HG03442 (cell line): ENCODE data around the gene LCA5.
"Not testable (repeated sequence)": the region's sequence is repeated elsewhere in the genome, so short reads cannot be mapped to it uniquely, and the experiment has no call there.

Experiments
- ATAC-seq: cut with Tn5 transposase; IDR thresholded peaks from one replicate; pipeline ENCODE4 v1.9.1; 2021; ENCODE audit warnings: mild to moderate bottlenecking, moderate library complexity; ENCODE audit not compliant: unreplicated experiment

The LCA5 gene

GRCh38 chr6:79538106-79538971 lies 1.1 kb upstream of the LCA5 start:
- no peak for ATAC-seq

DNA sequence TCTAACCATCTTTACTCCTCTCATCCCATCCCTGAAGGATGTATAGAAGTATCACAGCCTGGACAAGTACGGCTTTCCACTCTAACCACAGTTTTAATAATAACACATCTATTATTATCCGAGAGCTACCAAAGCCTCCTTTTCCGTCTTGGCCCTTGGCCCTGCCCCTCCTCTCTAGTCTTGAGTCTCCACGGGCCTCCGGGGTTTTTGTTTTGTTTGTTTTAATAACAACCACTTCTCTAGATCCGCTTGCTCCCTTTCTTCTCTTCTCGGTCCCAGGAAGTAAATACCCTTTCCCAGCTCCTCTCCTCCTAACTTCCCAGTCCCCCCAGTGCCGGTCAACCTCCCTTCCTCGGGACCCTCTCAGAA lies 661 bp downstream of the LCA5 start:
- ATAC-seq: no peak

GRCh38 chr6:79529567-79529966 lies 7.7 kb downstream of the LCA5 start:
- not testable (repeated sequence) for ATAC-seq

- no peak for ATAC-seq
Measured at GRCh38 chr6:79526897-79527296, 10.3 kb downstream of the LCA5 start.

- ATAC-seq: no peak
Measured at GRCh38 chr6:79525272-79526100, 11.7 kb downstream of the LCA5 start.

DNA sequence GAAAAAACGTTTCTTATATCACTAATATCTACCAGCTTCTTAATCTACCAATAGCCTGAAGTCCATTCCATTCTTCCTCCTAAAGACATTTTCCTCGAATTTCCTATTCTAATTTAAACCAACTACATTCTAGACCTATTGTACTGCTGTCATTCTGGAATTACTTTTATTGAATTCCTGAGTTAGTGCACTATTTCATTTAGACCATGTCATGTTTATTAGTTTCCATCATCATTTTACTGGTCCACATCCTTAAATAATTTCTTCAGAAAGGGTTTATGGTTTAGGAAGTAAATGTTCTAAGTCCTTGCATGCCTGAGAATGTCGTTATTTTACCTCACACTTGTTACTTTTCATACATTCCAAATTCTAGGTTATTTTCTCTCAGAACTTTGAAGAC lies 13.2 kb downstream of the LCA5 start:
- ATAC-seq: no peak

DNA sequence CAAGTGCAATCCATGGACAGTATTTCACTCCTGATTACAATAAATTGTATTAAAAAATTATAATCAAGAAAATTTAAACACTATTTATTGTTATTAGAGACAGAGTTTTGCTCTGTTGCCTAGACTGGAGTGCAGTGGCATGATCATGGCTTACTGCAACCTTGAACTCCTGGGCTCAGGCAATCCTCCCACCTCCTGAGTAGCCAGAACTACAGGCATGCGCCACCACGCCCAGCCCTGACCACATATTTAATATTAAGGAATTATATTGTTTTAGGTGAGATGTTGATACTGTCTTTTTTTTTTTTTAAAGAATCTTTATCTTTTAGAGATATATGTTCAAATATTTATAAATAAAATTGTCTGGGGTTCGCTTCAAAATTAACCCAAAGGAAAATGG lies 14.6 kb downstream of the LCA5 start:
- ATAC-seq: no peak

DNA sequence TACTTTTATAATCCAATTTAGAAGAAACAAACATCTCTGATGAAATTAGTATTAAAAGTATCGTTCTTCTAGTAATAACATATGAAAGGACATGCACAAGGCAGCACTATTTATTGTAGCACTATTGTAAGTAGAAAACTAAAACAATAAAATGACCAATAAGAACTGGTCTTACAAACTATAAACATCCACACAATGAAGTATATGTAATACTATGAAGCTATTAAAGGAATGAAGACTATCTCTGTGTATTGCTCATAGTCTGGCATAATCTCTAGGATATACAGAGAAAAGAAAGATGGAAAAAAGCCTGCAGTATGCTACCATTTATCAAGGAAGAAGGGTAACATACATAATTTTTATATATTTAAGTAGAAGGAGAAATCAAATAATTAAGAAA lies 16.7 kb downstream of the LCA5 start:
- no peak for ATAC-seq

GRCh38 chr6:79518842-79519241 lies 18.4 kb downstream of the LCA5 start:
- ATAC-seq: no peak

GRCh38 chr6:79515436-79515835 lies 21.8 kb downstream of the LCA5 start:
- ATAC-seq: no peak

- ATAC-seq: no peak
Measured at GRCh38 chr6:79513111-79513510, 24.1 kb downstream of the LCA5 start.

DNA sequence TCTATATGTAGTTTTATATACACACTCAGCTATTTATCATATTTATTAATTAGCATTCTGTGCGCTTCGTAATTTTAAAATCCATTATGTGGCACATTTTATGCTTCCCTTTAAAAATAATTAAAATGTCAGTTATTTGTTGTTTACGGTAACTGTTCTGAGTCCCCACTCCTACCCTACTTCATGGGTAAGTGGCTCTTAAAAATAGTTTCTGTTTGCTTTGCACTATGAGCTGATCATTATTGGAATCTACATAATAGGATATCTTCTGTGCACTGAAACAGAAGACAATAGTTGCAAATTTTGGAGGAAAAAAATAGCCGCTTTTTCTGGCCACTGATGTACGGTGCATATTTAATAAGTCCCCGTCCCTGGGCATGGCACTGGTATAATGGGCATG lies 25.2 kb downstream of the LCA5 start:
- no peak for ATAC-seq

GRCh38 chr6:79510707-79511106 lies 26.5 kb downstream of the LCA5 start:
- no peak for ATAC-seq

DNA sequence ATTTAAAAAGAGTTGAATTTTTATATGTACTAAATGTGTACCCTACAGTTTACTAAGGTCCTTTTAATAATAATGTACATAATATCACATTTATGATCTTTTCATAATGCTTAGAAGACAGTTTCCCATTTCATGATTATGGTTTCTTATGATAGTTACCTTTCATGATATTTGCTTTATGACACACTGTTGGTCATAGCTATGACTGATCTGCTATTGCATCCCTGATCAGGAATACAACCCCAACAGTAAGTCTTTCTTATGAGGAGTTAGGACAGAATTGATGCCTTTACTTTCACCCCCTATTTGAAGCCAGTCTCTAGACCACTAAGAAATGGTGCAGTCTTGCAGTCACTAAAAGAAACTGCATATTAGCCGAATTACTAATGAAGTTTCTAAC lies 31.0 kb downstream of the LCA5 start:
- ATAC-seq: no peak

DNA sequence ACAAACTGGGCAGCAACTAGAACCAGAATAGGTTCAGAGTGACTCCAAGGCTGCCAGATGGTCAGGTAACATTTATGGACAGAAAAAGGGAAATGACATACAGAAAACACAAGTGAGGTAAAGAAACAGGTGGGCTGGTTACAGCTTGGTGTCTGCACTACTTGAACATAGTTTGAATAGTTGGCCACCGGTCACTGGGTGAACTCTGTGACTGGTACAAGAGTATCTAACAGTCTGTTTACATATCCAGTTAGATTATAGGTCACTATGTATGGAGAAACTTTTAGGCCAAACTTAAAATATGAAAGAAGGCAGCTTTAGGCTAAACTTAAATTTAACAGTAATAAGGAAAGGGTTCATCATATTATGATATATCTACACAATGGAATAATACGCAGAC lies 32.9 kb downstream of the LCA5 start:
- ATAC-seq: no peak

DNA sequence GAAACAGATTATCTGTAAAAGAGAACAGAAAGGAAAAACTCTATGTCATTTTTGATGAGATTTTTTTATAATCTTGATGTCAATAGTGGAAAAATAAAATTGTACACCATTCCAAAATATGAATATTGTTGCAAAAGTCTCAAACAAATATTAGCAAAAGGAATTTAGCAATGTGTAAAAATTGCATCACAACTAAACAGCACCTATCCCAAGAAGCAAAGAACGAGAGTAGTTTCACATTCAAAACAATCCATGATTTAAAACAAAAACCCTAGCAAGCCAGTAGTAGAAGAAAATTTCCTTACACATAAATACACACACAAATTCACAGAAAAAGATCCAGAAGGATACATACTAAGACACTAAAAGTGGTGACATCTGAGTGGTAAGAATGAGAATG lies 38.4 kb downstream of the LCA5 start:
- no peak for ATAC-seq

DNA sequence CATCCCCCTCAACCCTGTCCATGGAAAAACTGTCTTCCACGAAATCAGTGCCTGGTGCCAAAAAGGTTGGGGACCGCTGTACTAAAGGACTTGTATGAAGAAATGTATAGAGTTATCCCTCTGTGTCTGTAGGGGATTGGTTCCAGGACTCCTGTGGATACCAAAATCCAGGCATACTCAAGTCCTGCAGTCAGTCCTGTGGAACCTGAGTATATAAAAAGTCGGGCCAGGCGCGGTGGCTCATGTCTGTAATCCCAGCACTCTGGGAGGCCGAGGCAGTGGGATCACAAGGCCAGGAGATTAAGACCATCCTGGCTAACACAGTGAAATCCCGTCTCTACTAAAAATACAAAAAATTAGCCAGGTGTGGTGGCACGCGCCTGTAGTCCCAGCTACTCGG lies 42.0 kb downstream of the LCA5 start:
- ATAC-seq: no peak

GRCh38 chr6:79494841-79495240 lies 42.4 kb downstream of the LCA5 start:
- no peak for ATAC-seq

- no peak for ATAC-seq
Measured at GRCh38 chr6:79470728-79471127, 66.5 kb downstream of the LCA5 start.

DNA sequence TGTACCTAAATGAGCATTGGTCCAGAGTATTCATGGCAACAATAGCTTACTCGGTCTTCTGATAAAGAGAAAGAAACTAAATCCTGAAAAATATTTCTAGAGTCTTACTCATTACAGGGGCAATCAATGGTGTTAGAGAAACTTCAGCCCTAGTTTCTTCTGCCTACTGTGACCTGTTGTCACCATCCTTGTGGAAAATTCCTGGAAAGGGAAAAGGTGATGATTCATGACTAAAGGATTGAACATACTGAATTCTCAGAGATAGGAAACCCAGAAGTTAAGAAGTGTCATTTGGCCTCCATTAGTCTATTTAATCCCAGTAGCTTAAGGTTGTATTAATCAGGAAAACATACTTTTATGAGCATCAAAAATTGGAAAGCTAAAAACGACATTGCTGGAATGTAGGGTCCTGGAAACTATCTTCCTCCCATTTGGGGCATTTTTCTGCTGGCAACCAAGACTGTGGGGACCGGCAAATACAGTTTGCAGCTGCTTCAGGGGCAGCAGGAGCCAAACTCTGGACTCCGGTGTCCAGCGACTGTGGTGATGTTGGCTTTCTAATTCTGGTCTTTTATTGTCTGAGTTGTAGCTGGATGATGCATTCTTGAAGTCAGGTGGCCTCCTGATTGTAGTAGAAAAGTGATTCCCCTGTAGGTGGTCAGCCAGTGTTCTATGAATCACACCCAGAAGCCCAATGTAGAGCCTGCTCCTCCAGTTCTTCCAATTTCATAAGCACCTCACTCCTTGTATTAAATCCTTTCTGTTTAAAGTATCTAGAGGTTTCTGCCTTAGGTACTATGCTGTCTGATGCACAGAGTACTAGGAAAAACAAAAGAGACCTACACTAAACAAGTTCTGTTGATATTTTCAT lies 67.6 kb downstream of the LCA5 start:
- no peak for ATAC-seq

DNA sequence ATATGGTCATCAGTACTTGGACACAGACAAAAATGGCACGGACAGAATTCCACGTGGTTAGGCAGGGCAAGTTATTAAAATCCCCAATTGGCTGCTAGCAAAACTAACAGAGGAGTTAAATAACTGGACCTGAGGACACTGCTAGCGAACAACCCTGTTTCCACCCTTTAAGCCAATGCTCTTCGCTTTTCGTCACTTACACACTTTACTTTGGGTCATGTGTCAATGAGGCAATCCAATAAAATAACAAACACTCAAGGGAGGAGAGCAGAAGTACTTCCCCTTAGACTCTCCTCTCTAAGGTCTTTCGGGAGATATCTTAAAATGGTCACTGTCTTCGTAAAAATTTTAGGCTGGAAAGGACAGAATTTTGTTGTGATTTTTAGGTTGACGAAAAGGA lies 68.6 kb downstream of the LCA5 start:
- ATAC-seq: no peak
